GM21737 (cell line): ENCODE data around the gene KHDRBS1.
A peak's percentile ranks its signal among the peaks of the same experiment; 100 is the strongest.
"Not testable (repeated sequence)": the region's sequence is repeated elsewhere in the genome, so short reads cannot be mapped to it uniquely, and the experiment has no call there.

Experiments used
- ATAC-seq: cut with Tn5 transposase; IDR thresholded peaks from one replicate; pipeline ENCODE4 v1.9.1; 2021; ENCODE audit warnings: mild to moderate bottlenecking, moderate library complexity; ENCODE audit not compliant: unreplicated experiment

KHDRBS1 gene, protein sequence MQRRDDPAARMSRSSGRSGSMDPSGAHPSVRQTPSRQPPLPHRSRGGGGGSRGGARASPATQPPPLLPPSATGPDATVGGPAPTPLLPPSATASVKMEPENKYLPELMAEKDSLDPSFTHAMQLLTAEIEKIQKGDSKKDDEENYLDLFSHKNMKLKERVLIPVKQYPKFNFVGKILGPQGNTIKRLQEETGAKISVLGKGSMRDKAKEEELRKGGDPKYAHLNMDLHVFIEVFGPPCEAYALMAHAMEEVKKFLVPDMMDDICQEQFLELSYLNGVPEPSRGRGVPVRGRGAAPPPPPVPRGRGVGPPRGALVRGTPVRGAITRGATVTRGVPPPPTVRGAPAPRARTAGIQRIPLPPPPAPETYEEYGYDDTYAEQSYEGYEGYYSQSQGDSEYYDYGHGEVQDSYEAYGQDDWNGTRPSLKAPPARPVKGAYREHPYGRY

GRCh38 chr1:32013386-32014198 is at the start of gene KHDRBS1:
Gene KHDRBS1 (plus strand): TSS chr1:32013868. CDS start chr1:32013996, 128 bp downstream.
- peak; percentile 77 for ATAC-seq

- no peak for ATAC-seq
Measured at GRCh38 chr1:31970873-31971272, 42.8 kb upstream of the KHDRBS1 start.

DNA sequence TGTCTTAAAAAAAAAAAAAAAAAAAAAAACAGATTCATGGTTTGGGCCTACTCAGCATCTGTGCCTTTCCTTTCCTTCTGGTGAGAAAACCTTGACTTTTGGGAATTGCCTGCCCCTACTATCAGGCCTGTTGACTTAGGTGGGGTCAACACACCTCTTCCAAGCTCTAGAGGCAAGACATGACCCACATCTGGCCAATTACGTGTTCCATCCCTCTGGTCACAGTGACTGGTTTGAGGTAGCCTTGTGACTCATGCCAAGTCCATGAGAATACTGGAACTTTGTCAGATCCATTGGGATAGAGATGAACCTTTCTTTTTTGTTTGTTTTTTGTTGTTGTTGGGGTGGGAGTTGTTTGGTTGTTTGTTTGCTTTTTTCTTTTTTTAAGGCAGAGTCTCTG is 37.3 kb upstream of the KHDRBS1 start:
- no peak for ATAC-seq

DNA sequence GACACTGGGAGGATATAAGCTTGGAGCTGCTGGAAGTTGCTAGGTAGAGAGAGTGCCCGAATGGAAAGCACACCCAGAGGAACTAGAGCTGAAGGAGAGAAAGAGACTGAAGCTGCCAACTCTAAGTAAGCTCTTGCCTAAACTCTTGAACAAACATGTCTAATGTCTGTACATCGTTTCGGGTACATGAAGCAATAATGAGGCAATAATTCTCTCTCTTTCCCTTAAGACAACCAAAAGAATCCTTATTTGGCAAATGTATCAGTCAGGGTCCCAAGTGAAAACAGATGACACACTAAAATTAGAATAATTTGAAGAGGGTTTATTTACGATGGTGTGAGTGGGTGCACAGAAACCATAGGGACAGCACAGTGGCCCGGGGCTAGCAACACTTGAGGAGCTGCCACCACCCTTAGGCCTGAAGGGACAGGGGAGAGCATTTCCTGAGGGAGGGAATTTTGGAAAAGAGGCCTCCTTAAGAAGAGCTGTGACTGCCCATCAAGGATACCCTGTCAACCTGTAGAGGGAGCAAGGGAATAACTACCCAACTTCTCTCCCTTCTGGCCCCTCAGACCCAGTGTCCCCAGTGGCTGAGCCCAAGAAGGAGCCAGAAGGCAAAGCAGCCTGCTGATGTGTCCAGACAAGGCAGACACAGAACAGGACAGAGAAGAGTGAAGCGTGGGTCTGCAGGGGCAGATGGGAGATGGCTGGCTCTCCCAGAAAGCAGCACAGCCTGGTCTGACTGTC is 36.1 kb upstream of the KHDRBS1 start:
- ATAC-seq = no peak

DNA sequence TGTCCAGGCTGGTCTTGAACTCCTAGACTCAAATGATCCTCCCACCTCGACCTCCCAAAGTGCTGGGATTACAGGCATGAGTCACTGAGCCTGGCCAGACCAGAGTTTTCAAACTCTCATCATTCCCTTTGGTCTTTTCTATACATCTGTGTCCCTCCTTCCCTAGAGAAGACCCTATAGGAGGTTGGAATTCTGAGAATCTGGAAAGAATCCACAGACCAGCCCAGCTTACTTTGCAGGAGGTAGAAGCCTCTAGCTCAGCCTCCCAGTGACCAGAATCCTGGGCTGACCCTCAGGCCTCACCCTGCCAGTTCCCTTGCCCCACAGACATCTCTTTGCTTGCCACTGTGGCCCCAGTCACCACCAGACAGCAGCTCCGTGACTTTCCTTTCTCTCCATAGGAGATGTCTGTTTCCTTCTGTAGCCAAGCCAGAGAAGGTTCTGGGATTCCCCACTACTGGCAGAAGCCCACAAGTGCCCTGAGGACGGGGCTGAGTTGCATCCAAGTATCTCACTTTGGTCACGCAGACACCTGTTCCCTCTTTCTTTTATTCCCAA is 34.7 kb upstream of the KHDRBS1 start:
- no peak for ATAC-seq

- no peak for ATAC-seq
Measured at GRCh38 chr1:31980835-31981455, 32.7 kb upstream of the KHDRBS1 start.

- ATAC-seq = no peak
Measured at GRCh38 chr1:31981456-31981839, 32.2 kb upstream of the KHDRBS1 start.

DNA sequence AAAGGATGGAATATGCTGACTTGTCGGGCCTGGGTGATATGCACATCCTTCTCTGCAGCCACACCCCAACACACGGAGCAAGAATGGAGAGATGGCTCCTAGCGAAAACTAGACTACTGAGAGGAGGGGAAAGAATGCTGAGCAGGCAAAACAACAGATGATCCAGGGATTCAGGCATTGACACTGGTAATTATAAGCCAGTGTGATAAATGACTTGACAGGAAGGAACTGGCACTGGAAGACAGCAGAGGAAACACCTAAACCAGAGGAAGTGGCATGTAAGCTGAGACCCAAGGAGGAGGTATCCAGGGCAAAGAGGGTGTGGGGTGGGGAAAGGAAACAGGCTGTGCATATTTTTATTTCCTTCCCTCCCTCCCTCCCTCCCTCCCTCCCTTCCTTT is 31.7 kb upstream of the KHDRBS1 start:
- no peak for ATAC-seq

- ATAC-seq = no peak
Measured at GRCh38 chr1:31984419-31985347, 29.0 kb upstream of the KHDRBS1 start.

GRCh38 chr1:31985430-31985829 is 28.2 kb upstream of the KHDRBS1 start:
- no peak for ATAC-seq

DNA sequence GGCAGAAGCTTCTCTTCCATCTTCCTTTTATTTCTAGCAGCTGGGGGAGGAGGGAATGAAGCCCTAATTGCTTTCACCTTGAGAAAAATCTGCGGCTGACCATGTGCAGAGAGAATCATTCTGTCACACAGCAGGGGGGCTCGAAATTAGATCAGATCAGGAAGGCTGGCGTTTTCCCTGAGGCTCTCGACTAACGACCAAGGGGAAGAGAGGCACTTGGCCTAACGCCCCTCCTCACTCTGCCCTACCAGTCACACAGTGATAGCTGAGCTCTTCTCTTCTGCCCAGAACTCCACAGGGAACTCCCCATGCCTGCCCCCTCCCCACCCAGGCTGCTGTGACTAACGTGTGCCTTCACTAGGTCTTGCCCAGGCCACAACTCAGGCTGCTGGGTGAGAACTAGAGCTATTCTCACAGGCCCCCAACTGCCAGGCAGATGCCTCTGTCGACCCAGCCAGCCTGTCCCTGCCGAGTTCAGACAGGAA is 26.5 kb upstream of the KHDRBS1 start:
- no peak for ATAC-seq

- ATAC-seq = no peak
Measured at GRCh38 chr1:31989964-31990363, 23.7 kb upstream of the KHDRBS1 start.

GRCh38 chr1:31991182-31991581 is 22.5 kb upstream of the KHDRBS1 start:
- no peak for ATAC-seq

GRCh38 chr1:31995263-31995662 is 18.4 kb upstream of the KHDRBS1 start:
- ATAC-seq = no peak

DNA sequence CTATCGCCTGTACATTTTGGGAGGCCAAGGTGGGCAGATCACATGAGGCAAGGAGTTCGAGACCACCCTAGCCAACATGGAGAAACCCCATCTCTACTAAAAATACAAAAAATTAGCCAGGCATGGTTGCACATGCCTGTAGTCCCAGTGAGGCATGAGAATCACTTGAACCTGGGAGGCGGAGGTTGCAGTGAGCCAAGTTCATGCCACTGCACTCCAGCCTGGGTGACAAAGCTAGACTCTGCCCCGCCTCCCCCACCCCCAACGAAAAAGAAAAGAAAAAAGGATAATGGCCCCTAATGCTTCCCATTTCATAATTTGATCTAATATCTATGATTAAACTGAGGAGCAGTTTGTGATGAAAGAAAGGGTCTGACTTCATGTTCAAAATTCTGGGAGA is 17.5 kb upstream of the KHDRBS1 start:
- not testable (repeated sequence) for ATAC-seq

- ATAC-seq = no peak
Measured at GRCh38 chr1:32001863-32002262, 11.8 kb upstream of the KHDRBS1 start.

GRCh38 chr1:32002285-32002684 is 11.4 kb upstream of the KHDRBS1 start:
- not testable (repeated sequence) for ATAC-seq

- ATAC-seq = no peak
Measured at GRCh38 chr1:32005522-32005921, 8.1 kb upstream of the KHDRBS1 start.

DNA sequence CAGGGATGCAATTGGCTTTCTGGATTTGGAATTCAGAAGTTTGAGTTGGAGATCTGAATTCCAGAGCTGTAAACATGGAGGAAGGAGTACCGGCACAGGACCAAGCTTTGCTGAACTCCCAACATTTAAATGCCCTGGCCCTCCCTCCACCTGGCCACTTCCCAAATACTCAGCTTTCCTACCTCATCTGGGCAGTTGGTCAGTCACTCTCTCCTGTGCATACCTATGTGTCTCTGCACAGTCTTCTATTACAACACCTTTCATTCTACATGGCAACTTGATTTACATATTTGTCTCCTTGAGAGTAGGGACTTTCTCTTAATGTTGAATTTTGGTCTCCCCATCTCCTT is 6.1 kb upstream of the KHDRBS1 start:
- no peak for ATAC-seq
